Nephron (organoid): ENCODE measurements around the gene KIAA0753.
"Not testable (repeated sequence)": the region's sequence is repeated elsewhere in the genome, so short reads cannot be mapped to it uniquely, and the experiment has no call there.

Source experiments
- H3K27ac Mint-ChIP-seq, 3 experiments: 2 replicates each; pipeline ENCODE4 v1.8.0; 2020; ENCODE audit warnings: mixed read lengths in 3 of 3, mild to moderate bottlenecking in 2 of 3, moderate library complexity in 1 of 3
- H3K27me3 Mint-ChIP-seq: 2 replicates; pipeline ENCODE4 v1.8.0; 2021; ENCODE audit warnings: low read depth, mild to moderate bottlenecking, moderate library complexity, mixed read lengths
- H3K36me3 Mint-ChIP-seq: 2 replicates; pipeline ENCODE4 v1.8.0; 2020; ENCODE audit warnings: low read depth, mixed read lengths
- H3K4me1 Mint-ChIP-seq: 2 replicates; pipeline ENCODE4 v1.8.0; 2020; ENCODE audit warnings: mixed read lengths
- H3K4me3 Mint-ChIP-seq, 3 experiments: 2 replicates each; pipeline ENCODE4 v1.8.0; 2020; ENCODE audit warnings: mild to moderate bottlenecking in 3 of 3, mixed read lengths in 3 of 3, moderate library complexity in 2 of 3
- H3K9me3 Mint-ChIP-seq: 2 replicates; pipeline ENCODE4 v1.8.0; 2020; ENCODE audit warnings: mixed read lengths
- CTCF ChIP-seq, 3 experiments: fragments of 200-600 bp; sonication (generic); IDR thresholded peaks; one replicate each; pipeline ENCODE4 v1.5.0; 2021; ENCODE audit warnings: antibody characterized with exemption in 3 of 3; ENCODE audit not compliant: unreplicated experiment in 3 of 3

KIAA0753 gene

GRCh38 chr17:6576038-6576785 is 64.3 kb downstream of the KIAA0753 start:
- peaks cover 25% of the 10 kb centered on the region for H3K4me1 Mint-ChIP-seq
- no peaks in the 10 kb centered on the region for H3K27me3 Mint-ChIP-seq
- H3K36me3 Mint-ChIP-seq, result peaks cover 48% of the 10 kb centered on the region
- peak overlapping the region in 2 of 3 experiments; percentile 72 to 79 for H3K27ac Mint-ChIP-seq
- TF ChIP-seq CTCF (IDR thresholded peaks at IDR 0.05; ENCODE audit: unreplicated experiment in 3 of 3), result no peak
- H3K9me3 Mint-ChIP-seq, result no peaks in the 10 kb centered on the region
- no peak overlapping the region for H3K4me3 Mint-ChIP-seq

- H3K36me3 Mint-ChIP-seq, result peaks cover 42% of the 10 kb centered on the region
- H3K27me3 Mint-ChIP-seq, result no peaks in the 10 kb centered on the region
- H3K27ac Mint-ChIP-seq, result peak overlapping the region; percentile 72 to 79 (median 76)
- H3K4me3 Mint-ChIP-seq, result no peak overlapping the region
- TF ChIP-seq CTCF (IDR thresholded peaks at IDR 0.05; ENCODE audit: unreplicated experiment in 3 of 3), result no peak
- H3K9me3 Mint-ChIP-seq, result no peaks in the 10 kb centered on the region
- peaks cover 31% of the 10 kb centered on the region for H3K4me1 Mint-ChIP-seq
Observed at GRCh38 chr17:6575596-6575988, 64.9 kb downstream of the KIAA0753 start.

- peaks cover 43% of the 10 kb centered on the region for H3K36me3 Mint-ChIP-seq
- peak overlapping the region; percentile 72 to 79 (median 76) for H3K27ac Mint-ChIP-seq
- no peak overlapping the region for H3K4me3 Mint-ChIP-seq
- H3K4me1 Mint-ChIP-seq, result peaks cover 35% of the 10 kb centered on the region
- no peak for TF ChIP-seq CTCF (IDR thresholded peaks at IDR 0.05; ENCODE audit: unreplicated experiment in 3 of 3)
- H3K9me3 Mint-ChIP-seq, result no peaks in the 10 kb centered on the region
- no peaks in the 10 kb centered on the region for H3K27me3 Mint-ChIP-seq
Observed at GRCh38 chr17:6574687-6575595, 65.6 kb downstream of the KIAA0753 start.

- TF ChIP-seq CTCF (IDR thresholded peaks at IDR 0.05; ENCODE audit: unreplicated experiment in 3 of 3), result no peak
- Mint-ChIP-seq H3K4me1 (peaks cover 43% of the 10 kb centered on the region), H3K9me3 (no peaks in the 10 kb centered on the region), H3K27me3 (no peaks in the 10 kb centered on the region), H3K36me3 (peaks cover 37% of the 10 kb centered on the region), H3K4me3 (no peak overlapping the region), H3K27ac (peak overlapping the region in 2 of 3 experiments; percentile 72 to 79)
Observed at GRCh38 chr17:6573982-6574686, 66.4 kb downstream of the KIAA0753 start.

- not testable (repeated sequence) for H3K27ac Mint-ChIP-seq, H3K9me3 Mint-ChIP-seq, H3K4me3 Mint-ChIP-seq, H3K27me3 Mint-ChIP-seq
- Mint-ChIP-seq H3K36me3 (peaks cover 30% of the 10 kb centered on the region), H3K4me1 (peaks cover 39% of the 10 kb centered on the region)
Observed at GRCh38 chr17:6573495-6573894, 67.0 kb downstream of the KIAA0753 start.

- Mint-ChIP-seq H3K36me3 (peaks cover 25% of the 10 kb centered on the region), H3K27ac (peak overlapping the region in 1 of 3 experiments; percentile 26), H3K4me3 (no peak overlapping the region), H3K9me3 (no peaks in the 10 kb centered on the region), H3K4me1 (peaks cover 42% of the 10 kb centered on the region), H3K27me3 (no peaks in the 10 kb centered on the region)
- no peak for TF ChIP-seq CTCF (IDR thresholded peaks at IDR 0.05; ENCODE audit: unreplicated experiment in 3 of 3)
Observed at GRCh38 chr17:6572972-6573370, 67.5 kb downstream of the KIAA0753 start.
